ENCODE data around the gene DDX10. TPM values are rescaled to one million over a fixed set of nuclear protein-coding genes. Genes with fewer than 3 reads are reported as not detected.

DDX10 gene
- total RNA-seq, 1 experiment from 2014 or later = 48.3 TPM

- Histone ChIP-seq H3K23me2 (ENCODE audit: insufficient read length, low read depth, low read length, poor library complexity, severe bottlenecking) (no peaks in the 10 kb centered on the region), H2AK5ac (ENCODE audit: insufficient read length, low read length) (no peak overlapping the region), H3K27ac (ENCODE audit: insufficient read length, low read depth, low read length) (no peak overlapping the region), H4K91ac (ENCODE audit: insufficient read length, low read depth, low read length) (no peak overlapping the region), H3K27me3 (ENCODE audit: insufficient read depth, low read length) (no peaks in the 10 kb centered on the region), H4K5ac (ENCODE audit: insufficient read length, low read depth, low read length) (no peak overlapping the region), H3K18ac (ENCODE audit: insufficient read length, low read depth, low read length) (no peak overlapping the region), H3K14ac (ENCODE audit: insufficient read depth, low read length) (no peak overlapping the region), H3K4me1 (ENCODE audit: insufficient read depth, low read length) (no peaks in the 10 kb centered on the region), H3K9me3 (ENCODE audit: control insufficient read depth, low read depth, low read length) (no peaks in the 10 kb centered on the region), H3K4me2 (ENCODE audit: insufficient read depth, insufficient read length, low read length) (no peak overlapping the region), H3T11ph (ENCODE audit: low read length) (no peak overlapping the region), H3K23ac (ENCODE audit: insufficient read length, low read depth, low read length) (no peak overlapping the region), H4K20me1 (ENCODE audit: control insufficient read depth, insufficient read depth, insufficient read length) (no peaks in the 10 kb centered on the region), H2AFZ (ENCODE audit: low read length) (no peak overlapping the region), H4K8ac (replicated peaks; ENCODE audit: insufficient read length, low read depth, low read length) (no peak overlapping the region), H2BK15ac (ENCODE audit: low read depth, low read length) (no peak overlapping the region), H3K79me1 (ENCODE audit: insufficient read depth, low read depth, low read length, poor library complexity, severe bottlenecking) (no peaks in the 10 kb centered on the region), H2BK12ac (ENCODE audit: insufficient read length, low read depth, low read length) (no peak overlapping the region), H2BK20ac (ENCODE audit: low read depth, low read length, poor library complexity, severe bottlenecking) (no peak overlapping the region), H3K79me2 (ENCODE audit: insufficient read depth, low read length) (no peaks in the 10 kb centered on the region), H3K9ac (ENCODE audit: extremely low read depth, insufficient read length, low read length) (no peak overlapping the region), H3K4ac (ENCODE audit: low read depth, low read length) (no peak overlapping the region), H3K56ac (ENCODE audit: insufficient read length, low read depth, low read length) (no peak overlapping the region), H2BK120ac (ENCODE audit: low read depth, low read length, poor library complexity, severe bottlenecking) (no peak overlapping the region), H2BK5ac (ENCODE audit: insufficient read length, low read length) (no peak overlapping the region)
- Mint-ChIP-seq H3K9me3 (no peaks in the 10 kb centered on the region), H3K27me3 (ENCODE audit: low read depth) (no peaks in the 10 kb centered on the region), H3K4me1 (peaks cover 0 to 6% of the 10 kb centered on the region in 2 experiments; a peak in 1 of 4 replicates), H3K4me3 (no peak overlapping the region), H3K36me3 (ENCODE audit: insufficient read depth in 1 of 3, low read depth in 3 of 3) (peaks cover 4 to 49% (median 16%) of the 10 kb centered on the region in 3 experiments; a peak in 6 of 7 replicates), H3K27ac (no peak overlapping the region)
- no peak for TF ChIP-seq CTCF (conservative IDR thresholded peaks at IDR 0.05)
- no CpG with 5 or more reads among the region's 2 CpGs for WGBS (ENCODE audit: extremely low coverage, insufficient read length, low lambda C conversion rate)
- DNase-seq = no peak
Observed at GRCh38 chr11:108693852-108694251, 29.0 kb downstream of the DDX10 start.
